H1 (cell line): ENCODE results near the gene AFAP1L2. TPM values are rescaled to one million over a fixed set of nuclear protein-coding genes. Genes with fewer than 3 reads are reported as not detected.

Source experiments
- SRF ChIP-seq: IDR thresholded peaks from 2 replicates; pipeline ENCODE4 v1.6.1; 2011; ENCODE audit warnings: mild to moderate bottlenecking, low read depth, low read length, moderate library complexity
- polyA plus RNA-seq, 7 experiments: library from polyadenylated mRNA; depleted of rRNA in 3 of 7; stranded (reverse) in 5 of 7; unstranded in 2 of 7; fragments of >200 nt in 5 of 7; fragments of 200-250 nt in 2 of 7; gene quantifications; 1 replicate in 5 of 7; 2 replicates in 1 of 7; 4 replicates in 1 of 7; pipeline versions ENCODE4 v1.2.1 to v1.2.3, GENCODE V29; 2011 to 2013; ENCODE audit warnings: missing spikeins in 2 of 7, mixed read lengths in 2 of 7
- total RNA-seq: library from RNA; stranded (reverse); fragmentation: NEBNext Ultra II Directional; extraction: Animal tissue kit (Norgen Biotek cat#: 25700); gene quantifications from 2 replicates; pipeline ENCODE4 v1.2.1, GENCODE V29; 2021

The AFAP1L2 gene
- total and polyA plus RNA-seq, 2 of the 8 experiments (the other 6 are each of a cell fraction or from before 2014, with no cell fraction given): 3.9 to 6.4 TPM

- TF ChIP-seq SRF: no peak
These were observed 82.0 kb downstream of the AFAP1L2 start (continued) for GRCh38 chr10:114322344-114322743.
